ENCODE results near the gene FBLN2.

FBLN2 gene

DNA sequence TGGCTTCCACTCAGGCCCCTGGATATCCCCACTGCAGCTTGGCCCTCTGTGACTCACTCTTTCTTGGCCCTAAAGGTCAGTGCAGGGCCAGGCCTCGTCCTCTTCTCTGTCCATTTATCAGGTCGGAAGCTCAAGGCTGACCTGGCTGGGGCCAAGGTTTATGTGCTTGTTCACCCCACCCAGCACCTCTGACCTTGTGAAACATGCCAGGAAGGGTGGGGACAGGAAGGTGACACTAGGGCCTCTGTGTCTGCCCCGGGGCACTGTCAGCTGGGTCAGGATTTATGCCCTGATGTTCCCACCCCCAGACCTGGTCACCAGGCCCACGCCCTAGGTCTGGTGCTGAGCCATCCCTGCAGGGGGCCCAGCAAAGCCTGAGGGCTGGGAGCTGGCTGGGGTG, 103.8 kb downstream of the FBLN2 start:
- no peak for DNase-seq

GRCh38 chr3:13653631-13654279, 104.8 kb downstream of the FBLN2 start:
- DNase-seq: no peak

DNA sequence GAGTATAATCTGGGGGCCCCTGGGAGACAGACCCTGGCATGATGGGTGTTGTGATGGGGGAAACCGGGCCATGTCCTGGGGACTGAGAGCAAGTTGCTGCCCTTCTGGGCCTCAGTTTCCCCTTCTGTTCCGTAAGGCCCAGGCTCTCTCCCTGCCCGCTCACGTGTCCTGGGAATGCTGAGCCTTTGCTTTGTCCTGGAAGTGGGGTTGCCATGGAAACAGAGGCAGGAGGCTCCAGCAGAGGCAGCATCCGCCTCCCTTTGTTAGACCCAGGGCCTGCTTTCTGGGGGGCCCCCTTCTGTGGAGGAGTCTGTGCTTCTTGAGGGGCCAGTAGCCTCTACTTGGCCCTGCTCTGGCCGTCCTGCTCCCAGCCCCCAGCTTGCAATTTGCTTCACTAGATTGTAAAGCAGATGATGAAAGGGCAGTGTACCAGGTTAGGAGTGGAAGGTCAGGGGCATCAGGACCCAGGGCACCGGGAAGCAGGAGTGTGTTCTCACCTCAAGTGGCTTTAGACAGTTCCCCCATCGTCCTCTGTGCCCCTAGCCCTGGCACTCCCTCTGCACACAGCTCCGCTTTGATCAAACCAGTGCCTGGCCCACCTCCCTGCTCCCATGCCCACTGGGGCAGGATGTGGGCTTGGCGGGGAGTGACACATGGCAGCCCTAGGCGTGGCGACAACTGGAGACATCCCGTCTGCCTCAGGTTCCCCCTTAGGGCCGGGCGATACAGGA, 105.6 kb downstream of the FBLN2 start:
- no peak for DNase-seq

- no peak for DNase-seq
Measured at GRCh38 chr3:13655061-13655913, 106.4 kb downstream of the FBLN2 start.

DNA sequence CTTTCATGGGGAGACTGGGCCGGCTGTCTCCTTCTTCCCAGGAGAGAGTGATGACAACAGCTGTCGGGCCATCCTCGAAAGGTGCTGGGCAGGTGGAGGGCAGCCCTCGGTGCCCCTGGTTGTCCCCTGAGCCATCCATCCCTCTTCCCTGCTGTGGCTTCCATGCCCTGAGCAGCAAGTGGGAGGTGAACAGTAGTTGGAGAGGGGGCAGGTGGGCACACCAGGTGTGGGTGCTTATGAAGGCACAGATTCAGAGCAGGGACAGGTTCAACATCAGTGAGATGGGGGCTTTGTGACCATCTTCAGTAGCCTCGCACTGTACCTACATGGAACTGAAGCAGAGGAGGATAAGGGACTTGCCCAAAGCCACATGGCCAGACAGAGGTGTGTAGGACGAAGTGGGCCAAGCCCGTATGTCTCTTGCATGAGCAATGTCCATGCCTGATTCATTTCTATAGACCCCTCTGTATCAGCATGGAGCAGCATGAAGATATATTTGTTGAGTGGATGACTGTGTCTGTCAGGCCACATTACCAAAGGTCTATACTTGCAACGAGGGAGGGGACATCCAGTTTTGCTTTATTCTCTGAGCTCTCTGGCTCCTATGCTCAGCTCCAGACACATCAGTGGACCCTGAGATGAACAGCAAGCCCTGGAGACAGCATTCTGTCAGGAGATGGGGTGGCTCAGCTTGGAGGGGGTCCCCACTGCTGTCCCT, 107.8 kb downstream of the FBLN2 start:
- no peak for DNase-seq

- no peak for DNase-seq
Measured at GRCh38 chr3:13657660-13658435, 108.9 kb downstream of the FBLN2 start.

- DNase-seq: no peak
Measured at GRCh38 chr3:13658681-13659080, 109.8 kb downstream of the FBLN2 start.

DNA sequence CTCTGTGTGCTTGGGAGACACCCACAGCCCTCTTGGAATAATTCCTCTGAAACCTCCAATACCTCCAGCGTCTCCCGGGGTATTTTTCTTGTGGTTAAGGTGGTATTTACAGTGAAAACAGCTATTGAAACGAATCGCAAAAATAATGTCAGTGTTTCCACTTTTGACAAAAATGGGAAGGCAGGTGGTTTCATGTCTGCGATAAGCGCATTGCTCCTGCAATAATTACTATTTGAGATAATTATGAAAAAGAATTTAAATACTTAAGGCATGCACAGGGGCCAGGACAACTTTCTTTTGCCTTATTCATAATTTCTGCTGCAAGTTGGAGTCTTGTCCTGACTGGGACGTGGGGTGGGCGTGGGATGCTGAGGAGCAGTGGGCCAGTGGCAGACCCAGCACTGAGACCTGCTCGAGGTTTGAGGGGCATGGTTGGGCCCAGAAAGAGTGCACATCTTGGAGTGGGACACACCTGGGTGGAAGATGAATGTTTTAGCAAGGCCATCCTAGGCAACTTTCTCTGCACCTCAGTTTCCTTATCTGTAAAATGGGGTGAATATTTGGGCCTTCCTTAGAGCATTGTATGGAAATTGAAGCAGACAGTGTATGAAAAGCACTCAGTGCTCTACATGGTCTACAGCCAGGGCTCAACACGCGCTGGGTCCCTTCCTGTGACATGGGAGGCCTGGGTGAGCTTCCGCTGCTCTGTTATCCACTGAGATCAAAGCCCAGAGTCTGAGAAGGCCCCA, 110.5 kb downstream of the FBLN2 start:
- DNase-seq: no peak

DNA sequence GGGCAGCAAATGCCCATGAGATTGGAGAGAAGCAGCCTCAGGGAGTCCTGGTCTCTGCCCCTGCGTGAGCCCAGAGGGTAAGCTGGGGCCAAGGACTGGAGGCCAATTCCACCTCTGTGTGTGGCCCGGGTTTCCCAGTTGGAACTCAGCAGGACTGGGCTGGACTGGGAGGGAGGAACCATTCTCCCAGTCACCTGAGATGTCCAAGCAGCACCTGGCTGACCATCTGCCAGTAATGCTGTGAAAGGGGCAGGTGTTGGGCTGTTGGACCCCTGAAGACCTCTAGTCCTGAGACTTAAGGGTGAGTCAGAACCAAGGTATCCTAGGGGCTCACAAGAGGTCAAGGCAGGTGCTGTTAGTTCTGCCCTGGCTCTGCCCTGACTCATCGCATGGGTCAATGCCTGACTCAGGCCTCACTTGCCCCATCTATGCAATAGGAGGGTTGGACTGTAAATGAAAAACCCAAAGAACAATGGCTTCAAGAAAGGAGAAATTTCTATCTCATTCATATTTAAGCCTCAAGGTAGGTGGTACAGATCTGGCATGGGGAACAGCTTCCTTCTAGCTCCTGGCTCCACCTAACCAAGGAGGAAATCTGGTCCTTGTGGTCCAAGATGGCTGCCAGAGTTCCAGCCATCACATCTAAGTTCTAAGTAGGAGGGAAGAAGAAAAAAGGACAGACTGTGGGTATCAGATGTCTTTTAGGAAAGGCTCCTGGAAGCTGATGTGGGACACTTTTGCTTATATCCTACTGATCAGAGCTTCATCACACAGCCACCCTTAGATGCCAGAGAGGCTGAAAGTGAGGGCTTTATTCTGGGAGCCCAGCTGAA, 111.3 kb downstream of the FBLN2 start:
- DNase-seq: no peak

- DNase-seq: no peak
Measured at GRCh38 chr3:13661121-13661520, 112.2 kb downstream of the FBLN2 start.

DNA sequence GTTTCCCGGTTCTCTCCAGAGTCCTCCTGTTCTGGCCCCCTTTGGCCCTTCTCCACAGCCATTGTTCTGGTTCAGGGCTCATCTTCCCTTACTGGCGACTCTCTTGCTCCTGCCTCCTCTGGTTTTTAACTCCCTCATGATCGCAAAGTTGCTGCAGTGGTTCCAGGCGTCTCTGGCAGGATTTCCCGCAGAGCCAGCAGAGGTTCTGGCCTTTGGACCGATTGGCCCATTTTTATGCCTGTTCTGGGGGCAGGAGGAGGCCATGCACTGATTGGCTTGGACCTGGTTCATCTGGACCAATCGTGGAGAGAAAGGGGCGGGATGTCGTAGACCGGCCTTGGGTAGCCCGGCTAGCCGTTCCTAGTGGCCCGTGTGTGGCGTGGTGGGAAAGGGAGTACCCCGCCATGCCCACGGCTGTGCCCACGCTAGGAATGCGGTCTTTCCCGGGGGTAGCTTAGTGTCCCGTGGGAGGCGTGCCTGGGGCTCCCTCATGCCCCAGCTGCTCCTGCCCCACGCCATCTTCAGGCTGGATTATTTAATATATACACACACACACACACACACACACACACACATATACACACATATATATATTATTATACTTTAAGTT, 113.4 kb downstream of the FBLN2 start:
- no peak for DNase-seq

DNA sequence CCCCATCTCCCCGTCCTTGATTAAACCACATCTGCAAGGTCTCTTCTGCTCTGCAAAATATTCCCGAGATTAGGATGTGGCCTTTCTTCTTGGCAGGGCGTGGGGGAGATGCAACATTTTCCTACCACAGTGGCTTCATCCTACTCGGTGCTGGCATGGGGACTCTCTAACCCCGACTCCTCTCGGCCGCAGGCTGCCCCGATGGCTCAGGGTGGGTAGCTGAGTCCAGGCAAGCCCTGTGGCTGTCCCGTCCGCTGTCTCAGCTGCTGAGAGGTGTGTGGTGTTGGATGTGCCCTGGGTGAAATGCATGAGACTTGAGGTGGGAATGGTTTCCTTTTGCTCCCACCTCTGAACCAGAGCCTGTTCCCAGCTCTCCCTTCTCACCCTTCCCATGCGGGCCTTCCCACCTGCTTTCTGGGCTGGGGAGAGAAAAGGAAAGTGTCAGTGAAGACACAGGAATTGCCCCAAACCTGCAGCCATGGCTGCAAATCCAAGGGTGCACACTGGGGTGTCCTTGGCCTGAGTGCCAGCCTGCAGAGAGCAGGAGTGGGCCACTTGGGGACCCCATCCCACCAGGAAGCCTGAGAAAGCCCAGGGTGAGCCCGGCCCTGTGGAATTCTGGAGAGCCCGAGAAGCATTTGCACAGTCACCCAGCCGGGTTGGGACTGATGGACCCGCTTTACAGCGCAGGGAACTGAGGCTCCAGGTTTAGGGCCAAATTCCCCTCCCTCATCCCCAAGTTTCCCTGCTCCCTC, 115.0 kb downstream of the FBLN2 start:
- DNase-seq: no peak

DNA sequence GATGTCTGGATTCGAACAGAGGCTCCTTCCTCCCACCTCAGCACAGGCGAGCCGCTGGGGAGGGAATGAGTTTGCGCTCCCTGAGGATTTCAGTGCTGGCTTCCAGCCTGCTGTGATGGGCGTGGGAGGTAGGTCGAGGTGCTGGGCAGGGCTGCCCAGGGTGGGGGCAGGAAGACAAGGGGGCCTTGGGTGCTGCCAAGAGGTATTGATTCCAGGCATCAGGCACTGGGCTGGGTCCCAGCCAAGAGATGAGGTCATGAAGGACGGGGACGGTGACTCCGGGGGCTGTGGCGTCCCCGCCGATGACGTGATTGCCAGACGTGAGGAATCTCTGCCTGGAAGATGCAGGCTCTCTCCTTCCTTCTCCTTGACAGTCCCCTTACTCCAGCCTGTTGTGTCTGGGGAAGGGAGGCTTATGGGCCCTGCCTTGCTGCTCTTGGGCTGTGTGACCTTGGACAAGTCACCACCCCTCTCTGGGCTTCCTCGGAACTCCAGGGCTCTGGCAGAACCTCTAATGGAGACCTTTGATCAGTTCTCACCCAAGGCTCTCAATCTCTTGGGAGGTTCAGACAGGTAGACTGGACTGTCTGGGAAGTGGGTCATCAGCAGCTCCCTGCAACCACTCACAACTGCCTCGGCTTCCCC, 116.8 kb downstream of the FBLN2 start:
- DNase-seq: no peak

GRCh38 chr3:13666227-13666619, 117.3 kb downstream of the FBLN2 start:
- no peak for DNase-seq

GRCh38 chr3:13666781-13667709, 118.1 kb downstream of the FBLN2 start:
- no peak for DNase-seq

DNA sequence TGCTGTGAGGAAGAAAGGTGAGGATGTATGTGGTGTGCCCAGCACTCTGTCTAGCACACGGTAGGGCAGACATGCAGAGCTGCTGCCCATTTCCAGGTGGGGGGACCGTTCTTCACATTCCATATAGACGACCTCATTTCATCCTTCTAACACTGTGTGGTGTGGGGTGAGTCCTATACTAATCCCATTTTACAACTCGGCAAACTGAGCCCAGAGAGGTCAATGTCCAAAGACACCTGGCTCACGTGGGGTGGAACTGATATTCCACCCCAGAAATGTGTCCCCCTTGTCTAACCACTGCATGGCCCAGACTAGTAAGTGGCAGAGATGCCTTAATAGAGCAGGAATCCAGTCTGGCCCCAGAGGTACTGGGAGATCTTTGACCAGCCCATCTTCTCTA, 119.2 kb downstream of the FBLN2 start:
- no peak for DNase-seq

GRCh38 chr3:13669457-13669856, 120.5 kb downstream of the FBLN2 start:
- no peak for DNase-seq

- DNase-seq: no peak
Measured at GRCh38 chr3:13670292-13670691, 121.4 kb downstream of the FBLN2 start.

Measured in SIG-M5 (cell line).